Measurements from ENCODE around the gene PPM1J. TPM values are rescaled to one million over a fixed set of nuclear protein-coding genes. Genes with fewer than 3 reads are reported as not detected.

PPM1J gene
- total and polyA plus RNA-seq, 9 of the 15 experiments (the other 6 are each of a cell fraction or from before 2014, with no cell fraction given), result 0.25 to 10.5 (median 4.2) TPM

- TF ChIP-seq, protein P1, sequence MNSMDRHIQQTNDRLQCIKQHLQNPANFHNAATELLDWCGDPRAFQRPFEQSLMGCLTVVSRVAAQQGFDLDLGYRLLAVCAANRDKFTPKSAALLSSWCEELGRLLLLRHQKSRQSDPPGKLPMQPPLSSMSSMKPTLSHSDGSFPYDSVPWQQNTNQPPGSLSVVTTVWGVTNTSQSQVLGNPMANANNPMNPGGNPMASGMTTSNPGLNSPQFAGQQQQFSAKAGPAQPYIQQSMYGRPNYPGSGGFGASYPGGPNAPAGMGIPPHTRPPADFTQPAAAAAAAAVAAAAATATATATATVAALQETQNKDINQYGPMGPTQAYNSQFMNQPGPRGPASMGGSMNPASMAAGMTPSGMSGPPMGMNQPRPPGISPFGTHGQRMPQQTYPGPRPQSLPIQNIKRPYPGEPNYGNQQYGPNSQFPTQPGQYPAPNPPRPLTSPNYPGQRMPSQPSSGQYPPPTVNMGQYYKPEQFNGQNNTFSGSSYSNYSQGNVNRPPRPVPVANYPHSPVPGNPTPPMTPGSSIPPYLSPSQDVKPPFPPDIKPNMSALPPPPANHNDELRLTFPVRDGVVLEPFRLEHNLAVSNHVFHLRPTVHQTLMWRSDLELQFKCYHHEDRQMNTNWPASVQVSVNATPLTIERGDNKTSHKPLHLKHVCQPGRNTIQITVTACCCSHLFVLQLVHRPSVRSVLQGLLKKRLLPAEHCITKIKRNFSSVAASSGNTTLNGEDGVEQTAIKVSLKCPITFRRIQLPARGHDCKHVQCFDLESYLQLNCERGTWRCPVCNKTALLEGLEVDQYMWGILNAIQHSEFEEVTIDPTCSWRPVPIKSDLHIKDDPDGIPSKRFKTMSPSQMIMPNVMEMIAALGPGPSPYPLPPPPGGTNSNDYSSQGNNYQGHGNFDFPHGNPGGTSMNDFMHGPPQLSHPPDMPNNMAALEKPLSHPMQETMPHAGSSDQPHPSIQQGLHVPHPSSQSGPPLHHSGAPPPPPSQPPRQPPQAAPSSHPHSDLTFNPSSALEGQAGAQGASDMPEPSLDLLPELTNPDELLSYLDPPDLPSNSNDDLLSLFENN (IDR thresholded peaks at IDR 0.05; ENCODE audit: low read depth in 2 of 2, low read length in 2 of 2), result 0 out of 4 replicates have a peak, but pooled peaks of 1 of the 2 experiments have one; percentile 9
- TF ChIP-seq, protein P2, sequence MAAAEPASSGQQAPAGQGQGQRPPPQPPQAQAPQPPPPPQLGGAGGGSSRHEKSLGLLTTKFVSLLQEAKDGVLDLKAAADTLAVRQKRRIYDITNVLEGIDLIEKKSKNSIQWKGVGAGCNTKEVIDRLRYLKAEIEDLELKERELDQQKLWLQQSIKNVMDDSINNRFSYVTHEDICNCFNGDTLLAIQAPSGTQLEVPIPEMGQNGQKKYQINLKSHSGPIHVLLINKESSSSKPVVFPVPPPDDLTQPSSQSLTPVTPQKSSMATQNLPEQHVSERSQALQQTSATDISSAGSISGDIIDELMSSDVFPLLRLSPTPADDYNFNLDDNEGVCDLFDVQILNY (CRISPR knock-in tag; IDR thresholded peaks at IDR 0.05), result 0 out of 2 replicates have a peak, but pooled peaks have one; percentile 73
- TF ChIP-seq KHSRP (IDR thresholded peaks at IDR 0.05), result no peak
- peak; percentile 63; the same call in 1 of the 2 replicates for TF ChIP-seq NR2C2 (CRISPR knock-in tag; IDR thresholded peaks at IDR 0.05)
- no peak; the same call in none of the 2 replicates for TF ChIP-seq NR2C2 (tag; IDR thresholded peaks at IDR 0.05)
- 0 out of 2 replicates have a peak, but pooled peaks have one; percentile 20 for TF ChIP-seq PHB (CRISPR knock-in tag; IDR thresholded peaks at IDR 0.05)
- TF ChIP-seq TRIM28 (IDR thresholded peaks at IDR 0.05), result peak; percentile 36; the same call in 1 of the 2 replicates
- peak; percentile 56; the same call in 1 of the 2 replicates for TF ChIP-seq E2F1 (CRISPR knock-in tag; IDR thresholded peaks at IDR 0.05)
- TF ChIP-seq PHB2 (IDR thresholded peaks at IDR 0.05; ENCODE audit: low read depth), result no peak
- TF ChIP-seq ATF1 (CRISPR knock-in tag; IDR thresholded peaks at IDR 0.05), result no peak
- peak; percentile 31 for TF ChIP-seq ATF1 (tag; IDR thresholded peaks at IDR 0.05)
- TF ChIP-seq HMGN3 (IDR thresholded peaks at IDR 0.05; ENCODE audit: borderline replicate concordance, extremely low read depth, insufficient read length, low read depth, low read length), result peak; percentile 38
- no peak for TF ChIP-seq TAF9B (IDR thresholded peaks at IDR 0.05; ENCODE audit: partially characterized antibody)
- peak; percentile 86 for TF ChIP-seq CC2D1A (IDR thresholded peaks at IDR 0.05)
- TF ChIP-seq, protein P3, sequence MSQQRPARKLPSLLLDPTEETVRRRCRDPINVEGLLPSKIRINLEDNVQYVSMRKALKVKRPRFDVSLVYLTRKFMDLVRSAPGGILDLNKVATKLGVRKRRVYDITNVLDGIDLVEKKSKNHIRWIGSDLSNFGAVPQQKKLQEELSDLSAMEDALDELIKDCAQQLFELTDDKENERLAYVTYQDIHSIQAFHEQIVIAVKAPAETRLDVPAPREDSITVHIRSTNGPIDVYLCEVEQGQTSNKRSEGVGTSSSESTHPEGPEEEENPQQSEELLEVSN (IDR thresholded peaks at IDR 0.05; ENCODE audit: borderline replicate concordance in 1 of 2, extremely low read depth in 1 of 2, insufficient read depth in 1 of 2, insufficient read length in 1 of 2, low read depth in 1 of 2, low read length in 1 of 2, poor library complexity in 1 of 2, severe bottlenecking in 1 of 2), result peak in 1 of 2 experiments; percentile 46
- 0 out of 4 replicates have a peak, but pooled peaks of 1 of the 2 experiments have one; percentile 73 for TF ChIP-seq TEAD1 (CRISPR knock-in tag; IDR thresholded peaks at IDR 0.05)
- TF ChIP-seq EGR1 (conservative IDR thresholded peaks at IDR 0.05), result 0 out of 2 replicates have a peak, but pooled peaks have one; percentile 19
- no peak for TF ChIP-seq CCAR2 (IDR thresholded peaks at IDR 0.05; ENCODE audit: low read depth, low read length)
- TF ChIP-seq THRB (CRISPR knock-in tag; conservative IDR thresholded peaks at IDR 0.05), result no peak
- no peak for TF ChIP-seq KLF10 (CRISPR knock-in tag; IDR thresholded peaks at IDR 0.05)
Observed at GRCh38 chr1:112707221-112708001, 7.7 kb downstream of the PPM1J start (continued).
